SU-DHL-6 (cell line): ENCODE data around the gene TP53I3.
A peak's percentile ranks its signal among the peaks of the same experiment; 100 is the strongest.

Experiments
- H2AFZ ChIP-seq: fragments of 200-600 bp; sonication (generic); 2 replicates; pipeline ENCODE4 v1.6.1; 2014; ENCODE audit warnings: low read depth, mild to moderate bottlenecking, moderate library complexity, mixed read lengths, antibody characterized with exemption, low read length; ENCODE audit not compliant: severe bottlenecking
- H3F3A ChIP-seq: fragments of 200-600 bp; shearing (Covaris generic); 2 replicates; pipeline ENCODE4 v1.6.0; 2016; ENCODE audit warnings: antibody characterized with exemption, mild to moderate bottlenecking; ENCODE audit not compliant: insufficient read depth
- H3K27ac ChIP-seq: fragments of 200-600 bp; sonication (generic); 2 replicates; pipeline ENCODE4 v1.5.1; 2016; ENCODE audit warnings: low read depth, mild to moderate bottlenecking, low read length, moderate library complexity, mixed read lengths
- H3K27me3 ChIP-seq: fragments of 200-600 bp; sonication (generic), shearing (Covaris generic); 2 replicates; pipeline ENCODE4 v1.6.0; 2014; ENCODE audit warnings: mild to moderate bottlenecking, low read length
- H3K36me3 ChIP-seq: fragments of 200-600 bp; sonication (generic); 2 replicates; pipeline ENCODE4 v1.6.1; 2014; ENCODE audit warnings: mild to moderate bottlenecking, low read length, mixed read lengths
- H3K4me2 ChIP-seq: fragments of 300-600, 200-600 bp; shearing (Covaris generic), sonication (generic); 2 replicates; pipeline ENCODE4 v1.6.0; 2014; ENCODE audit warnings: low read length, low read depth, mild to moderate bottlenecking; ENCODE audit not compliant: poor library complexity, severe bottlenecking
- H3K4me3 ChIP-seq: fragments of 200-600 bp; sonication (generic); 2 replicates; pipeline ENCODE4 v1.5.1; 2014; ENCODE audit warnings: antibody characterized with exemption, low read length, mild to moderate bottlenecking, mixed read lengths; ENCODE audit not compliant: insufficient read depth, poor library complexity, severe bottlenecking
- H3K79me2 ChIP-seq: fragments of 200-600 bp; sonication (generic); 2 replicates; pipeline ENCODE4 v1.6.1; 2014; ENCODE audit warnings: mild to moderate bottlenecking, low read length, moderate library complexity; ENCODE audit not compliant: insufficient read depth
- H3K9ac ChIP-seq: fragments of 200-600 bp; sonication (generic); 2 replicates; pipeline ENCODE4 v1.7.0; 2014; ENCODE audit warnings: mild to moderate bottlenecking, low read length
- H3K9me2 ChIP-seq: fragments of 200-600 bp; sonication (generic); replicated peaks from 2 replicates; pipeline ENCODE4 v1.6.1; 2014; ENCODE audit warnings: low read length; ENCODE audit not compliant: insufficient read depth
- H3K9me3 ChIP-seq: fragments of 200-600 bp; sonication (generic); 2 replicates; pipeline ENCODE4 v1.6.1; 2014; ENCODE audit warnings: low read length, mixed read lengths; ENCODE audit not compliant: insufficient read depth
- H4K20me1 ChIP-seq: fragments of 200-600 bp; sonication (generic); 2 replicates; pipeline ENCODE4 v1.6.1; 2014; ENCODE audit warnings: low read depth, mild to moderate bottlenecking, antibody characterized with exemption, low read length, moderate library complexity, mixed read lengths
- EZH2phosphoT487 ChIP-seq: fragments of 200-600 bp; sonication (generic), shearing (Covaris generic); conservative IDR thresholded peaks from 2 replicates; pipeline ENCODE4 v1.6.1; 2018; ENCODE audit warnings: mild to moderate bottlenecking, antibody characterized with exemption, low read length, moderate library complexity, mixed read lengths
- TF ChIP-seq, protein P1 (sequence below): fragments of 200-600 bp; sonication (generic); IDR thresholded peaks from one replicate; pipeline ENCODE4 v1.5.1; 2017; ENCODE audit warnings: antibody characterized with exemption, mild to moderate bottlenecking, low read length, moderate library complexity; ENCODE audit not compliant: insufficient read depth, poor library complexity, severe bottlenecking

TP53I3 gene

DNA sequence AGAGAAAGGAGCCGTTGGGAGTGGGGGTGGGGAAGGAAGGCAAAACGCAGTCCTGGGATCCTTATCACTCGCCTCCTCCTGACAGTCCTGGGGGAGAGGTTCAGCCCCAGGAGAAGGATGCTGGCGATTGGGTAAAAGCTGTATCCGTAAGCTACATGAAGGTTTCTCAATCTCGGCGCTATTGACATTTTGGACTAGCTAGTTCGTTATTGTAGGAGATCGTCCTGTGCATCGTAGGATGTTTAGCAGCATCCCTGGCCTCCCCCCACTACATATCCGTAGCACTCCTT, 511 bp upstream of the TP53I3 start:
- Histone ChIP-seq H3K36me3 (no peaks in the 10 kb centered on the region), H3F3A (peaks cover 6% of the 10 kb centered on the region; the same call in 1 of the 2 replicates), H3K4me2 (peak overlapping the region; percentile 63), H3K9ac (peak overlapping the region; percentile 64), H3K9me3 (no peaks in the 10 kb centered on the region), H4K20me1 (no peaks in the 10 kb centered on the region), H3K9me2 (no peaks in the 10 kb centered on the region), H3K79me2 (no peaks in the 10 kb centered on the region), H3K27ac (no peak overlapping the region), H2AFZ (peak overlapping the region; percentile 76), H3K4me3 (peak overlapping the region; percentile 53), H3K27me3 (no peaks in the 10 kb centered on the region)
- TF ChIP-seq EZH2phosphoT487: no peak
- TF ChIP-seq, protein P1, sequence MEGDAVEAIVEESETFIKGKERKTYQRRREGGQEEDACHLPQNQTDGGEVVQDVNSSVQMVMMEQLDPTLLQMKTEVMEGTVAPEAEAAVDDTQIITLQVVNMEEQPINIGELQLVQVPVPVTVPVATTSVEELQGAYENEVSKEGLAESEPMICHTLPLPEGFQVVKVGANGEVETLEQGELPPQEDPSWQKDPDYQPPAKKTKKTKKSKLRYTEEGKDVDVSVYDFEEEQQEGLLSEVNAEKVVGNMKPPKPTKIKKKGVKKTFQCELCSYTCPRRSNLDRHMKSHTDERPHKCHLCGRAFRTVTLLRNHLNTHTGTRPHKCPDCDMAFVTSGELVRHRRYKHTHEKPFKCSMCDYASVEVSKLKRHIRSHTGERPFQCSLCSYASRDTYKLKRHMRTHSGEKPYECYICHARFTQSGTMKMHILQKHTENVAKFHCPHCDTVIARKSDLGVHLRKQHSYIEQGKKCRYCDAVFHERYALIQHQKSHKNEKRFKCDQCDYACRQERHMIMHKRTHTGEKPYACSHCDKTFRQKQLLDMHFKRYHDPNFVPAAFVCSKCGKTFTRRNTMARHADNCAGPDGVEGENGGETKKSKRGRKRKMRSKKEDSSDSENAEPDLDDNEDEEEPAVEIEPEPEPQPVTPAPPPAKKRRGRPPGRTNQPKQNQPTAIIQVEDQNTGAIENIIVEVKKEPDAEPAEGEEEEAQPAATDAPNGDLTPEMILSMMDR: no peak

DNA sequence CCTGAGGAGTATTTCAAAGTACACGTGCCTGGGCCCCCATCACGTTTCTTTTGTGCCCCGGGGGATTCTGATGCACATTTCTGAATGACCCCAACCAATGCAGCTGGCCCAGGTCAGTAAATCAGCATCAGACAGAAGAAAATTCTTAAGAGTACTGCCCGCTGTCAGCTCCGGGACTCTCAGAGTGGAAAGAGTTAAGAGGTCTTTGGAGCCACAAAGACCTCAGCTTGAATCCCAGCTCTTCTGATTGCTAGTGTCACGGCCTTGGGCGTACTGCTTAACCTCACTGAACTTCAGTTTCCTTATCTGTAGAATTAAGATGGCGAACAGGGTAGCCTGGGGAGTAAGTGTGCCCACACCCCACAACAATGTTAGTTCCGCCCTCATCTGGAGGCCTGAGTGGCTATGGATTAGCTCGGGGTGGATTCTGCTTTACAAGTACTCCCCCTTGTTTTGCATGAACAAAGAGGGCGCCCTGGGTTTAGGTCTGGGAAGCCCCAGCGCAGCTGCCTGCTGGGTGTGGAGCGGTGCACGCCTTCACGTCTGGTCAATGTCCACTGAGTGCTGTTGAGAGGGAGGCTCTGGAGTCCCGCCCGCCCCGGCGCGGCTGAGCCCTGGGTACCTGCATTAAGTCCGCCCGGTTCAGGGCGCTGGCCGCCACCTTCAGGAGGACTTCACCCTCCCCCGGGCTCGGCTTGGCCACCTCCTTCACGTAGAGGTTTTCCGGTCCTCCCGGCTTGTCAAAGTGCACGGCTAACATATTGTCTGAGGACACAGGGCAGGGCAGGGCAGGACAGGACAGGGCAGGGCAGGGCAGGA, 858 bp downstream of the TP53I3 start:
- Histone ChIP-seq H3K27ac (peak overlapping the region; percentile 58), H3K36me3 (no peaks in the 10 kb centered on the region), H2AFZ (peak overlapping the region; percentile 76), H3K9me2 (no peaks in the 10 kb centered on the region), H3K4me2 (peak overlapping the region; percentile 63), H3K79me2 (no peaks in the 10 kb centered on the region), H3F3A (peaks cover 6% of the 10 kb centered on the region; the same call in 1 of the 2 replicates), H3K9me3 (no peaks in the 10 kb centered on the region), H3K4me3 (peak overlapping the region; percentile 53), H4K20me1 (no peaks in the 10 kb centered on the region), H3K9ac (peak overlapping the region; percentile 64), H3K27me3 (no peaks in the 10 kb centered on the region)
- TF ChIP-seq EZH2phosphoT487: no peak
- TF ChIP-seq, protein P1: no peak

DNA sequence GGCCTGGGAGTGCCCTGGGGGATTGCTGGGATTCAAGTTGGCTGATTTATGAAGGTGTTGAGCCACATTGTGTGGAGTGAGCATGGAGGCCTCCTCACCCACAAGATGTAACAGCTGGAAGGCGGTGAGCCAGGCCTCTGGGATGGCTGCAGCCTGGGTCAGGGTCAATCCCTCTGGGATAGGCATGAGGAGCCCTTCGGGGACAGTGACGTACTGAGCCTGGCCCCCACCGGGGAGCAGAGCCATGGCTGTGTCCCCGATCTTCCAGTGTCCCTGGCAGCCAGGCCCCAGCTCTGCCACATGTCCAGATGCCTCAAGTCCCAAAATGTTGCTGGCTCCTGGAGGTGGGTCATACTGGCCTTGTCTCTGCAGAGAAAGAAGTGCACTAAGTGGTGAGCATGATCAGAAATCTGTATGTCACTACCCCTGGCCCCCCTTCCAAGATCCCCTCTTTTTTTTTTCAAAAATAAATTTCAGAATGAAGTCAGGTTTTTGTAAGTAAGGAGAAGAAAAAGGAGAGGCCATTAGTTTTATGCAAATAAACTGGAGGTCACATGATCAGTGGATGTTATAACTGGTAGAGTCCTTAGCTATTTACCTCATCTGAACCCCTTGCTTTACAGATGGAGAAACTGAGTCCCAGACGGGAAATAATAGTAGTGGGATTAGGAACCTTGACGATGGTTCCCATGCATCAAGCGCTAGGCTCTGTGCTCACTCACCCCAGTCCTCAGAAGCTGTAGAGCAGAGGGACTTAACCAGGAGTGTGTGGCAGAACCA, 1.7 kb downstream of the TP53I3 start:
- peak overlapping the region; percentile 53 for H3K4me3 ChIP-seq
- peak overlapping the region; percentile 76 for H2AFZ ChIP-seq
- no peaks in the 10 kb centered on the region for H3K9me2 ChIP-seq
- no peaks in the 10 kb centered on the region for H3K27me3 ChIP-seq
- no peaks in the 10 kb centered on the region for H4K20me1 ChIP-seq
- TF ChIP-seq EZH2phosphoT487: no peak
- TF ChIP-seq, protein P1: no peak
- H3K9me3 ChIP-seq: no peaks in the 10 kb centered on the region
- no peaks in the 10 kb centered on the region for H3K36me3 ChIP-seq
- peak overlapping the region; percentile 63 for H3K4me2 ChIP-seq
- H3K27ac ChIP-seq: peak overlapping the region; percentile 58
- peaks cover 6% of the 10 kb centered on the region; the same call in 1 of the 2 replicates for H3F3A ChIP-seq
- H3K9ac ChIP-seq: peak overlapping the region; percentile 64
- H3K79me2 ChIP-seq: no peaks in the 10 kb centered on the region
